Astrocyte (in vitro differentiated cells and primary cell): ENCODE results near the gene PCDHB3. TPM values are rescaled to one million over a fixed set of nuclear protein-coding genes. Genes with fewer than 3 reads are reported as not detected.
"Not testable (repeated sequence)": the region's sequence is repeated elsewhere in the genome, so short reads cannot be mapped to it uniquely, and the experiment has no call there.

Experiments used
- DNase-seq: peaks from one replicate; pipeline ENCODE4 v3.0.0-alpha.2; 2010; ENCODE audit warnings: low read depth
- FAIRE-seq: peaks from 2 replicates; lab custom pipeline; 2011; peaks lifted over from hg19 to GRCh38; lab: Jason Lieb, UNC
- H2AFZ ChIP-seq: 2 replicates; pipeline ENCODE4 v1.6.0; 2012; ENCODE audit warnings: low read depth, low read length, inconsistent platforms
- H3K27ac ChIP-seq: 2 replicates; pipeline ENCODE4 v1.5.1; 2011; ENCODE audit warnings: low read depth, low read length, inconsistent platforms
- H3K27me3 ChIP-seq: 2 replicates; pipeline ENCODE4 v1.6.0; 2011; ENCODE audit warnings: low read length, inconsistent platforms; ENCODE audit not compliant: insufficient read depth
- H3K36me3 ChIP-seq: 2 replicates; pipeline ENCODE4 v1.5.1; 2011; ENCODE audit warnings: low read length, inconsistent platforms; ENCODE audit not compliant: insufficient read depth
- H3K4me1 ChIP-seq: 2 replicates; pipeline ENCODE4 v1.5.1; 2011; ENCODE audit warnings: low read length, inconsistent platforms; ENCODE audit not compliant: insufficient read depth
- H3K4me2 ChIP-seq: 2 replicates; pipeline ENCODE4 v1.6.0; 2012; ENCODE audit warnings: low read length, inconsistent platforms
- H3K4me3 ChIP-seq: 2 replicates; pipeline ENCODE4 v1.5.1; 2011; ENCODE audit warnings: low read depth, mild to moderate bottlenecking, low read length, inconsistent platforms; ENCODE audit not compliant: insufficient read depth
- H3K79me2 ChIP-seq: 2 replicates; pipeline ENCODE4 v1.6.0; 2012; ENCODE audit warnings: mild to moderate bottlenecking, low read length, inconsistent platforms; ENCODE audit not compliant: insufficient read depth
- H3K9ac ChIP-seq: 2 replicates; pipeline ENCODE4 v1.6.0; 2012; ENCODE audit warnings: mild to moderate bottlenecking, low read length, inconsistent platforms
- H3K9me3 ChIP-seq: 2 replicates; pipeline ENCODE4 v1.5.1; 2012; ENCODE audit warnings: low read depth, mild to moderate bottlenecking, low read length, inconsistent platforms; ENCODE audit not compliant: insufficient read depth
- H4K20me1 ChIP-seq: 2 replicates; pipeline ENCODE4 v1.6.0; 2012; ENCODE audit warnings: low read length, inconsistent platforms; ENCODE audit not compliant: insufficient read depth
- H3K27ac Mint-ChIP-seq: one replicate; pipeline ENCODE4 v1.8.0; 2021; ENCODE audit warnings: mild to moderate bottlenecking, mixed read lengths; ENCODE audit not compliant: unreplicated experiment
- H3K27me3 Mint-ChIP-seq: one replicate; pipeline ENCODE4 v1.8.0; 2021; ENCODE audit warnings: low read depth, mixed read lengths; ENCODE audit not compliant: unreplicated experiment
- H3K36me3 Mint-ChIP-seq: one replicate; pipeline ENCODE4 v1.8.0; 2021; ENCODE audit warnings: low read depth, mixed read lengths; ENCODE audit not compliant: unreplicated experiment
- H3K4me1 Mint-ChIP-seq: one replicate; pipeline ENCODE4 v1.8.0; 2021; ENCODE audit warnings: low read depth, mixed read lengths; ENCODE audit not compliant: unreplicated experiment
- H3K4me3 Mint-ChIP-seq: one replicate; pipeline ENCODE4 v1.8.0; 2021; ENCODE audit warnings: mild to moderate bottlenecking, moderate library complexity, mixed read lengths; ENCODE audit not compliant: unreplicated experiment
- H3K9me3 Mint-ChIP-seq: one replicate; pipeline ENCODE4 v1.8.0; 2021; ENCODE audit warnings: mild to moderate bottlenecking, mixed read lengths; ENCODE audit not compliant: unreplicated experiment
- CTCF ChIP-seq: IDR thresholded peaks from 2 replicates; pipeline ENCODE4 v1.5.1; 2011; ENCODE audit warnings: low read depth, mild to moderate bottlenecking, inconsistent platforms, low read length, moderate library complexity; ENCODE audit not compliant: insufficient read depth
- EZH2 ChIP-seq: IDR thresholded peaks from 2 replicates; pipeline ENCODE4 v1.6.1; 2012; ENCODE audit warnings: mild to moderate bottlenecking, low read length, inconsistent platforms; ENCODE audit not compliant: insufficient read depth
- total RNA-seq: library from RNA; stranded (reverse); gene quantifications from 2 replicates; pipeline ENCODE4 v1.2.1, GENCODE V29; 2021

PCDHB3 gene
- total RNA-seq, 1 donor from 2014 or later, result 3.6 TPM

GRCh38 chr5:141101059-141101458 is 786 bp downstream of the PCDHB3 start:
- H3K27ac ChIP-seq, result no peak overlapping the region
- no peaks in the 10 kb centered on the region for H3K27me3 ChIP-seq
- no peak for TF ChIP-seq CTCF
- TF ChIP-seq EZH2, result no peak
- H3K36me3 ChIP-seq, result no peaks in the 10 kb centered on the region
- H3K4me3 ChIP-seq, result no peak overlapping the region
- no peak overlapping the region for H3K27ac Mint-ChIP-seq
- no peak overlapping the region for H3K9ac ChIP-seq
- no peaks in the 10 kb centered on the region for H3K27me3 Mint-ChIP-seq
- DNase-seq, result no peak
- no peak overlapping the region for H3K4me3 Mint-ChIP-seq
- H3K9me3 ChIP-seq, result peaks cover 14% of the 10 kb centered on the region
- no peaks in the 10 kb centered on the region for H3K79me2 ChIP-seq
- H3K9me3 Mint-ChIP-seq, result peaks cover 21% of the 10 kb centered on the region
- FAIRE-seq, result no peak
- no peak overlapping the region for H2AFZ ChIP-seq
- H3K4me2 ChIP-seq, result no peak overlapping the region
- H4K20me1 ChIP-seq, result no peaks in the 10 kb centered on the region
- H3K36me3 Mint-ChIP-seq, result peaks cover 34% of the 10 kb centered on the region
- no peaks in the 10 kb centered on the region for H3K4me1 ChIP-seq
- H3K4me1 Mint-ChIP-seq, result no peaks in the 10 kb centered on the region

GRCh38 chr5:141102070-141102469 is 1.8 kb downstream of the PCDHB3 start:
- H3K27me3 Mint-ChIP-seq, H3K36me3 ChIP-seq, H3K4me1 ChIP-seq, H3K4me1 Mint-ChIP-seq, H2AFZ ChIP-seq, H4K20me1 ChIP-seq, DNase-seq, H3K9ac ChIP-seq, H3K27me3 ChIP-seq, H3K27ac Mint-ChIP-seq, H3K4me3 ChIP-seq, H3K4me3 Mint-ChIP-seq, H3K79me2 ChIP-seq, H3K27ac ChIP-seq, H3K4me2 ChIP-seq, FAIRE-seq: not testable (repeated sequence)
- Mint-ChIP-seq H3K36me3 (peaks cover 33% of the 10 kb centered on the region), H3K9me3 (peaks cover 20% of the 10 kb centered on the region)
- H3K9me3 ChIP-seq, result peaks cover 14% of the 10 kb centered on the region

GRCh38 chr5:141102471-141102870 is 2.2 kb downstream of the PCDHB3 start:
- H3K27ac ChIP-seq, H3K4me3 ChIP-seq, H2AFZ ChIP-seq, H3K4me1 ChIP-seq, H3K36me3 ChIP-seq, H3K4me2 ChIP-seq, H3K27me3 ChIP-seq, H3K27me3 Mint-ChIP-seq, FAIRE-seq, H4K20me1 ChIP-seq, H3K9ac ChIP-seq, H3K4me1 Mint-ChIP-seq, H3K79me2 ChIP-seq, H3K4me3 Mint-ChIP-seq, DNase-seq, H3K27ac Mint-ChIP-seq: not testable (repeated sequence)
- peaks cover 14% of the 10 kb centered on the region for H3K9me3 ChIP-seq
- peaks cover 31% of the 10 kb centered on the region for H3K36me3 Mint-ChIP-seq
- peaks cover 17% of the 10 kb centered on the region for H3K9me3 Mint-ChIP-seq

- H3K36me3 ChIP-seq, result no peaks in the 10 kb centered on the region
- TF ChIP-seq CTCF (no peak), EZH2 (no peak)
- H3K79me2 ChIP-seq, result no peaks in the 10 kb centered on the region
- no peak overlapping the region for H3K4me2 ChIP-seq
- Mint-ChIP-seq H3K36me3 (peaks cover 28% of the 10 kb centered on the region), H3K27me3 (no peaks in the 10 kb centered on the region), H3K27ac (no peak overlapping the region), H3K4me3 (no peak overlapping the region), H3K4me1 (no peaks in the 10 kb centered on the region), H3K9me3 (peaks cover 14% of the 10 kb centered on the region)
- FAIRE-seq (no peak), DNase-seq (no peak)
- H3K9me3 ChIP-seq, result peaks cover 12% of the 10 kb centered on the region
- no peaks in the 10 kb centered on the region for H3K27me3 ChIP-seq
- H3K4me1 ChIP-seq, result no peaks in the 10 kb centered on the region
- no peak overlapping the region for H3K4me3 ChIP-seq
- H3K27ac ChIP-seq, result no peak overlapping the region
- H3K9ac ChIP-seq, result no peak overlapping the region
- H4K20me1 ChIP-seq, result no peaks in the 10 kb centered on the region
- H2AFZ ChIP-seq, result no peak overlapping the region
These were observed 5.1 kb downstream of the PCDHB3 start for GRCh38 chr5:141105350-141105749.
